HG03097 (cell line): ENCODE measurements around the gene IL36B.
"Not testable (repeated sequence)": the region's sequence is repeated elsewhere in the genome, so short reads cannot be mapped to it uniquely, and the experiment has no call there.

Source experiments
- ATAC-seq: cut with Tn5 transposase; IDR thresholded peaks from one replicate; pipeline ENCODE4 v1.9.1; 2021; ENCODE audit not compliant: unreplicated experiment, low FRiP score

Gene IL36B

GRCh38 chr2:113052396-113052917, at the start of gene IL36B:
Gene IL36B, minus strand, starts transcription at chr2:113052867.
- no peak for ATAC-seq

GRCh38 chr2:113102133-113102532, 49.5 kb upstream of the IL36B start:
- ATAC-seq, result no peak

GRCh38 chr2:113098532-113098931, 45.9 kb upstream of the IL36B start:
- ATAC-seq, result no peak

GRCh38 chr2:113098041-113098440, 45.4 kb upstream of the IL36B start:
- ATAC-seq, result no peak

GRCh38 chr2:113096842-113097618, 44.4 kb upstream of the IL36B start:
- not testable (repeated sequence) for ATAC-seq

- ATAC-seq, result not testable (repeated sequence)
Observed at GRCh38 chr2:113096306-113096705, 43.6 kb upstream of the IL36B start.

- no peak for ATAC-seq
Observed at GRCh38 chr2:113093613-113093977, 40.9 kb upstream of the IL36B start.

- no peak for ATAC-seq
Observed at GRCh38 chr2:113092864-113093612, 40.4 kb upstream of the IL36B start.

GRCh38 chr2:113091231-113091896, 38.7 kb upstream of the IL36B start:
- ATAC-seq, result no peak

GRCh38 chr2:113089916-113090315, 37.2 kb upstream of the IL36B start:
- no peak for ATAC-seq

- no peak for ATAC-seq
Observed at GRCh38 chr2:113088213-113088992, 35.7 kb upstream of the IL36B start.

GRCh38 chr2:113085542-113085941, 32.9 kb upstream of the IL36B start:
- ATAC-seq, result no peak

- ATAC-seq, result no peak
Observed at GRCh38 chr2:113084249-113085000, 31.8 kb upstream of the IL36B start.

- no peak for ATAC-seq
Observed at GRCh38 chr2:113083296-113083695, 30.6 kb upstream of the IL36B start.

- ATAC-seq, result no peak
Observed at GRCh38 chr2:113081488-113082210, 29.0 kb upstream of the IL36B start.

GRCh38 chr2:113080134-113080533, 27.5 kb upstream of the IL36B start:
- no peak for ATAC-seq

- no peak for ATAC-seq
Observed at GRCh38 chr2:113079131-113079530, 26.5 kb upstream of the IL36B start.

- ATAC-seq, result no peak
Observed at GRCh38 chr2:113078350-113078839, 25.7 kb upstream of the IL36B start.

- no peak for ATAC-seq
Observed at GRCh38 chr2:113077921-113078320, 25.3 kb upstream of the IL36B start.
